ENCODE data around the gene ANKRD31. TPM values are rescaled to one million over a fixed set of nuclear protein-coding genes. Genes with fewer than 3 reads are reported as not detected.

ANKRD31 gene
- total RNA-seq, 1 experiment from 2014 or later, result 0.09 TPM

DNA sequence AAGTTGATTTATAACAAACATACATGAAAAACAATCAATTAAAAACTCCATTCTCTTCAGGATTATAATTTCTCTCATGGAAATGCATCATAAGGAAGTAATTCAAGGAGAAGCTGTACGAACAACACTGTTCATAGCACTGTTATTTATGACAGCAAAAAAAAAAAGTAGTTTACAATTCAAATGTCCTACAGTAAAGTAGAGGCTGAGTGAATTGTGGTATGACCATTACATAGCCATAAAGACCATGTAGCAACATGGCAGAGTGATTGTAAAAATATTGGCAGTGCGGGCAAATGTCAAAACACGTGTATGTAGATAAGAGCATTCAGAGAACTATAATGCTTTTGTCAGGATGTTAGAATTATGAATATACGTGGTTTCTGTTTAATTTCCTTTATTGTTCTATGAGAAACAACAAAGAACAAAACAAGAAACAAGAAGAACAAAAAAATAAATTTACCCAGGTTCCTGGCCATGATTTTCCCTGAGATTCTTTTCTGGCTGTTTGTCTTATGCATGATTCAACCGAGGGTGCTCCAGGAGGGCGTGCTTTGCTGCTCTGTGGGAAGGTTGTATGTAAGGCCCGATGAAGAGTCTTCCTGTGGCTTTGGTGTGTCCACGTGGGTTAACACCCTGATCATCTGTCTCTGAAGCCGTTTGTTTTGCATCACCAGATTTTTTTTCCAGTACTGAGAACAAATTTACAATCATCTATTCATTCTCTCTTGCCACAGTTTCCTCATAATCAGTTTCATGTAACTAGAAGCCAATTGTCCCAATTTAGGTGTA, 213.1 kb downstream of the ANKRD31 start:
- Mint-ChIP-seq H3K27ac (no peak overlapping the region), H3K27me3 (ENCODE audit: low read depth) (no peaks in the 10 kb centered on the region), H3K36me3 (no peaks in the 10 kb centered on the region), H3K4me3 (no peak overlapping the region), H3K9me3 (no peaks in the 10 kb centered on the region), H3K4me1 (peaks cover 9% of the 10 kb centered on the region)
- ChIA-PET CTCF (interaction anchor here (0.8 to 0.9 kb wide), 2 partner anchors 26 to 27 kb away, joined by 3 read pairs; no protein-coding TSS in a partner anchor), POLR2A (no interaction called here)
- DNase-seq (ENCODE audit: low spot score) (no peak), ATAC-seq (no peak)
- no peak for TF ChIP-seq TEAD1 (CRISPR knock-in tag; IDR thresholded peaks at IDR 0.05)
- TF ChIP-seq FOXK1 (CRISPR knock-in tag; IDR thresholded peaks at IDR 0.05), result no peak
- no peak for TF ChIP-seq ATF1 (CRISPR knock-in tag; IDR thresholded peaks at IDR 0.05)
- no peak for TF ChIP-seq ZNF423 (CRISPR knock-in tag; IDR thresholded peaks at IDR 0.05)
- TF ChIP-seq, protein P1, sequence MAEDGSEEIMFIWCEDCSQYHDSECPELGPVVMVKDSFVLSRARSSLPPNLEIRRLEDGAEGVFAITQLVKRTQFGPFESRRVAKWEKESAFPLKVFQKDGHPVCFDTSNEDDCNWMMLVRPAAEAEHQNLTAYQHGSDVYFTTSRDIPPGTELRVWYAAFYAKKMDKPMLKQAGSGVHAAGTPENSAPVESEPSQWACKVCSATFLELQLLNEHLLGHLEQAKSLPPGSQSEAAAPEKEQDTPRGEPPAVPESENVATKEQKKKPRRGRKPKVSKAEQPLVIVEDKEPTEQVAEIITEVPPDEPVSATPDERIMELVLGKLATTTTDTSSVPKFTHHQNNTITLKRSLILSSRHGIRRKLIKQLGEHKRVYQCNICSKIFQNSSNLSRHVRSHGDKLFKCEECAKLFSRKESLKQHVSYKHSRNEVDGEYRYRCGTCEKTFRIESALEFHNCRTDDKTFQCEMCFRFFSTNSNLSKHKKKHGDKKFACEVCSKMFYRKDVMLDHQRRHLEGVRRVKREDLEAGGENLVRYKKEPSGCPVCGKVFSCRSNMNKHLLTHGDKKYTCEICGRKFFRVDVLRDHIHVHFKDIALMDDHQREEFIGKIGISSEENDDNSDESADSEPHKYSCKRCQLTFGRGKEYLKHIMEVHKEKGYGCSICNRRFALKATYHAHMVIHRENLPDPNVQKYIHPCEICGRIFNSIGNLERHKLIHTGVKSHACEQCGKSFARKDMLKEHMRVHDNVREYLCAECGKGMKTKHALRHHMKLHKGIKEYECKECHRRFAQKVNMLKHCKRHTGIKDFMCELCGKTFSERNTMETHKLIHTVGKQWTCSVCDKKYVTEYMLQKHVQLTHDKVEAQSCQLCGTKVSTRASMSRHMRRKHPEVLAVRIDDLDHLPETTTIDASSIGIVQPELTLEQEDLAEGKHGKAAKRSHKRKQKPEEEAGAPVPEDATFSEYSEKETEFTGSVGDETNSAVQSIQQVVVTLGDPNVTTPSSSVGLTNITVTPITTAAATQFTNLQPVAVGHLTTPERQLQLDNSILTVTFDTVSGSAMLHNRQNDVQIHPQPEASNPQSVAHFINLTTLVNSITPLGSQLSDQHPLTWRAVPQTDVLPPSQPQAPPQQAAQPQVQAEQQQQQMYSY (CRISPR knock-in tag; IDR thresholded peaks at IDR 0.05), result no peak
- no peak for TF ChIP-seq HMGXB4 (CRISPR knock-in tag; IDR thresholded peaks at IDR 0.05)
- no peak for TF ChIP-seq OVOL2 (CRISPR knock-in tag; IDR thresholded peaks at IDR 0.05; ENCODE audit: borderline replicate concordance)
- no peak for TF ChIP-seq MAX (CRISPR knock-in tag; IDR thresholded peaks at IDR 0.05)

DNA sequence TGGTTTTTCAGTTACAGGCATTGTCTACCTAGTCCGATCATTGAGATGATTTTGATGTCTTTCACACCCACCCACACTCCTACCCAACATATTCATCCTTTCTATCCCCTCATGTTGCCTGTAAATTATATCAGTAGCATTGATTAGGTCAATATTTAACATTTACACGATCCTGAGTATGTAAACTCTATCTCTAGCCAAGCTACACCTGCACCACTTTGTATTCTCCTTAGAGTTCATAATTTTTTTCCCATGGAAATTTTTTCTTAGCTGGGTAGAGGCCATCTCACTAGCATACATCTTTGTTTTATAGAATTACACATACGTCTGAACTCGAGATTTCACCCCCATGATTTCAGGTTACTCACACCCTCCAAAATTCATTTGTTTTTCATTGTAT, 214.9 kb downstream of the ANKRD31 start:
- Mint-ChIP-seq H3K9me3 (no peaks in the 10 kb centered on the region), H3K36me3 (no peaks in the 10 kb centered on the region), H3K4me1 (peaks cover 18% of the 10 kb centered on the region), H3K27me3 (ENCODE audit: low read depth) (no peaks in the 10 kb centered on the region), H3K4me3 (no peak overlapping the region), H3K27ac (no peak overlapping the region)
- DNase-seq (ENCODE audit: low spot score), result no peak
- ATAC-seq, result no peak
- ChIA-PET CTCF (interaction anchor here (0.5 kb wide), 1 partner anchor 12 kb away, joined by 3 read pairs; no protein-coding TSS in a partner anchor), POLR2A (no interaction called here)
- TF ChIP-seq ATF3 (CRISPR knock-in tag; conservative IDR thresholded peaks at IDR 0.05) (no peak), SP1 (CRISPR knock-in tag; conservative IDR thresholded peaks at IDR 0.05) (no peak), MAX (CRISPR knock-in tag; IDR thresholded peaks at IDR 0.05) (no peak), CREM (CRISPR knock-in tag; IDR thresholded peaks at IDR 0.05) (no peak), TP53 (CRISPR knock-in tag; IDR thresholded peaks at IDR 0.05) (no peak), STAT6 (CRISPR knock-in tag; conservative IDR thresholded peaks at IDR 0.05; ENCODE audit: low read depth) (no peak), NR1H2 (CRISPR knock-in tag; IDR thresholded peaks at IDR 0.05) (no peak), TEAD1 (CRISPR knock-in tag; IDR thresholded peaks at IDR 0.05) (no peak)
- TF ChIP-seq, protein P2, sequence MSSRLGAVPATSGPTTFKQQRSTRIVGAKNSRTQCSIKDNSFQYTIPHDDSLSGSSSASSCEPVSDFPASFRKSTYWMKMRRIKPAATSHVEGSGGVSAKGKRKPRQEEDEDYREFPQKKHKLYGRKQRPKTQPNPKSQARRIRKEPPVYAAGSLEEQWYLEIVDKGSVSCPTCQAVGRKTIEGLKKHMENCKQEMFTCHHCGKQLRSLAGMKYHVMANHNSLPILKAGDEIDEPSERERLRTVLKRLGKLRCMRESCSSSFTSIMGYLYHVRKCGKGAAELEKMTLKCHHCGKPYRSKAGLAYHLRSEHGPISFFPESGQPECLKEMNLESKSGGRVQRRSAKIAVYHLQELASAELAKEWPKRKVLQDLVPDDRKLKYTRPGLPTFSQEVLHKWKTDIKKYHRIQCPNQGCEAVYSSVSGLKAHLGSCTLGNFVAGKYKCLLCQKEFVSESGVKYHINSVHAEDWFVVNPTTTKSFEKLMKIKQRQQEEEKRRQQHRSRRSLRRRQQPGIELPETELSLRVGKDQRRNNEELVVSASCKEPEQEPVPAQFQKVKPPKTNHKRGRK (CRISPR knock-in tag; IDR thresholded peaks at IDR 0.05; ENCODE audit: borderline replicate concordance), result no peak
- TF ChIP-seq, protein P3, sequence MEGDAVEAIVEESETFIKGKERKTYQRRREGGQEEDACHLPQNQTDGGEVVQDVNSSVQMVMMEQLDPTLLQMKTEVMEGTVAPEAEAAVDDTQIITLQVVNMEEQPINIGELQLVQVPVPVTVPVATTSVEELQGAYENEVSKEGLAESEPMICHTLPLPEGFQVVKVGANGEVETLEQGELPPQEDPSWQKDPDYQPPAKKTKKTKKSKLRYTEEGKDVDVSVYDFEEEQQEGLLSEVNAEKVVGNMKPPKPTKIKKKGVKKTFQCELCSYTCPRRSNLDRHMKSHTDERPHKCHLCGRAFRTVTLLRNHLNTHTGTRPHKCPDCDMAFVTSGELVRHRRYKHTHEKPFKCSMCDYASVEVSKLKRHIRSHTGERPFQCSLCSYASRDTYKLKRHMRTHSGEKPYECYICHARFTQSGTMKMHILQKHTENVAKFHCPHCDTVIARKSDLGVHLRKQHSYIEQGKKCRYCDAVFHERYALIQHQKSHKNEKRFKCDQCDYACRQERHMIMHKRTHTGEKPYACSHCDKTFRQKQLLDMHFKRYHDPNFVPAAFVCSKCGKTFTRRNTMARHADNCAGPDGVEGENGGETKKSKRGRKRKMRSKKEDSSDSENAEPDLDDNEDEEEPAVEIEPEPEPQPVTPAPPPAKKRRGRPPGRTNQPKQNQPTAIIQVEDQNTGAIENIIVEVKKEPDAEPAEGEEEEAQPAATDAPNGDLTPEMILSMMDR (IDR thresholded peaks at IDR 0.05), result no peak

Measured in WTC11 (cell line).